Activated B cell treated with CpG ODN at 0.5 μM for 24 hours (primary cell): ENCODE data around the gene SHISAL1. TPM values are rescaled to one million over a fixed set of nuclear protein-coding genes. Genes with fewer than 3 reads are reported as not detected.

Experiments
- ATAC-seq: fragments of 200-7000 bp; cut with Tn5 transposase; one replicate; pipeline ENCODE4 v1.10.0; 2021; ENCODE audit warnings: low read depth, mild to moderate bottlenecking, moderate library complexity
- CTCF ChIA-PET: fragments of 350-600 bp; sonication (Branson Sonifier 250); formaldehyde crosslinking; loops from one replicate; lab custom pipeline; 2021; ENCODE audit warnings: antibody characterized with exemption; lab: Charles Lee
- POLR2A ChIA-PET: fragments of 350-600 bp; sonication (Branson Sonifier 250); formaldehyde crosslinking; loops from one replicate; lab custom pipeline; 2021; ENCODE audit warnings: antibody characterized with exemption; lab: Charles Lee
- DNase-seq: peaks from one replicate; pipeline ENCODE4 v3.0.0; 2022
- H3K27ac Mint-ChIP-seq: one replicate; pipeline ENCODE4 v1.8.0; 2020; ENCODE audit warnings: mixed read lengths
- H3K27me3 Mint-ChIP-seq: one replicate; pipeline ENCODE4 v1.8.0; 2021; ENCODE audit warnings: mixed read lengths
- H3K36me3 Mint-ChIP-seq: one replicate; pipeline ENCODE4 v1.8.0; 2021; ENCODE audit warnings: low read depth, mixed read lengths
- H3K4me1 Mint-ChIP-seq: one replicate; pipeline ENCODE4 v1.8.0; 2021; ENCODE audit warnings: mixed read lengths
- H3K4me3 Mint-ChIP-seq: one replicate; pipeline ENCODE4 v1.8.0; 2020; ENCODE audit warnings: mild to moderate bottlenecking, mixed read lengths
- H3K9me3 Mint-ChIP-seq: one replicate; pipeline ENCODE4 v1.8.0; 2020; ENCODE audit warnings: mixed read lengths
- CTCF ChIP-seq: fragments of 200-600 bp; IDR thresholded peaks from one replicate; pipeline ENCODE4 v1.8.0; 2022; ENCODE audit warnings: antibody characterized with exemption, mild to moderate bottlenecking
- intact Hi-C: fragments of 100-400 bp; cut with micrococcal nuclease; formaldehyde crosslinking; loops from one replicate; pipeline ENCODE4 v1.15.1; 2024
- total RNA-seq: library from RNA; stranded (reverse); gene quantifications from 2 replicates; pipeline ENCODE4 v1.2.3, GENCODE V29; 2022

The SHISAL1 gene
- total RNA-seq, 1 donor from 2014 or later: not detected

DNA sequence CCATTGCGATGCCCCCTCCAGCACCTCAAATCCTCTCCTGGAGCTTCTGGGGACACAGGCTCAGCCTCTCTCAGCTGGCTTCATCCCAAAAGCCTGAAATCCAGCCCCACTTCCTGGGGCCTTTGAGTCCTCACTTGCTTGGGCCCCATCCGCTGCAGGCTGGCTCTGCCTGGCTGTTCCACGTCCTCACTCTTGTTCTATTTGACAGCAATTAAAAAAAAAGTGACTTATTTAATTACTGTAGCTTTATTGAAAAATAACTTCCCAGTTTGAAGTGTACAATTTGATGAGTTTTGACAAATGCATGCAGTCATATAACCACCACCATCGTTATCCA is 104.8 kb downstream of the SHISAL1 start:
- POLR2A ChIA-PET: interaction anchor here (0.6 to 1.5 kb wide), 2 partner anchors 16 to 28 kb away, joined by 3 to 5 read pairs; partner anchors contain the start of gene PARVG
- H3K9me3 Mint-ChIP-seq: peaks cover 4% of the 10 kb centered on the region
- intact Hi-C loops: no loop called here
- H3K4me3 Mint-ChIP-seq: no peak overlapping the region
- ATAC-seq (no peak), DNase-seq (no peak)
- H3K36me3 Mint-ChIP-seq: peaks cover 38% of the 10 kb centered on the region
- H3K27me3 Mint-ChIP-seq: no peaks in the 10 kb centered on the region
- peaks cover 52% of the 10 kb centered on the region for H3K4me1 Mint-ChIP-seq
- TF ChIP-seq CTCF: no peak
- no peak overlapping the region for H3K27ac Mint-ChIP-seq
- CTCF ChIA-PET: no interaction called here

DNA sequence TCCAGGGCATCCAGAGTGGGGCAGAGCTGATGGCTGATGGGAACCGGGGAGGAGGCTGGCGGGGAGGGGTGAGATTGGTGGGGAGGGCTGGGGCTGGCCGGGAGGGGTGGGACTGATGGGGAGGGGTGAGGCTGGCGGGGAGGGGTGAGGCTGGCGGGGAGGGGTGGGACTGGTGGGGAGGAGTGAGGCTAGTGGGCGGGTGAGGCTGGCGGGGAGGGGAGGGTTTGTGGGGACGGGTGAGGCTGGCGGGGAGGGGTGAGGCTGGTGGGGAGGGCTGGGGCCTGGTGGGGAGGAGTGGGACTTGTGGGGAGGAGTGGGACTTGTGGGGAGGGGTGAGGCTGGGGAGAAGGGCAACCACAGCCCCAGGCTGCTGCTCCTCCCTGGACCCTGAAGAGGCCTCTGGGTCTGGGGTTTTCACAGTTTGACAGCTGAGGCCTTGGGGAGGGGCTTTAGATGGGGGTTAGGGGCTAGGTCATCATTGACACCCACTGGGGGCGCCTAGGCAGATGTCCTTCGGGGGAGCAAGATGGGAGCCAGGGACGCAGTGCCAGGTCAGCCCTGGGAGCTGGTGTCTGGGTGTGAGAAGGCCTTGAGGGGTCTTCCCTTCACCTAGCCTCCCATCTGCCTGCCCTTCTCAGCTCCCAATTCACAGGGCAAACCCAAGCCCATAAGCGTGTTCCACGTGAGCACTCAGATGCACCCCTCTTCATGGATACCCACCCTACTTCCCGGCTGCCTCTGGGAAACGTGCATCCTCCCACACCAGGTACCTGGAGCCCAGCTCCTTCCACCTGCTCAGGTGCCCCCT is 105.4 kb downstream of the SHISAL1 start:
- DNase-seq (no peak), ATAC-seq (no peak)
- Mint-ChIP-seq H3K9me3 (peaks cover 4% of the 10 kb centered on the region), H3K4me3 (no peak overlapping the region), H3K27ac (peak overlapping the region; percentile 51), H3K27me3 (no peaks in the 10 kb centered on the region), H3K4me1 (peaks cover 52% of the 10 kb centered on the region), H3K36me3 (peaks cover 44% of the 10 kb centered on the region)
- ChIA-PET CTCF (no interaction called here), POLR2A (interaction anchor here (0.6 to 1.5 kb wide), 2 partner anchors 16 to 27 kb away, joined by 3 to 5 read pairs; partner anchors contain the start of gene PARVG)
- intact Hi-C loops: no loop called here
- no peak for TF ChIP-seq CTCF

GRCh38 chr22:44206696-44207095 is 106.1 kb downstream of the SHISAL1 start:
- Mint-ChIP-seq H3K9me3 (peaks cover 4% of the 10 kb centered on the region), H3K4me3 (no peak overlapping the region), H3K36me3 (peaks cover 51% of the 10 kb centered on the region), H3K27me3 (no peaks in the 10 kb centered on the region), H3K4me1 (peaks cover 52% of the 10 kb centered on the region), H3K27ac (peak overlapping the region; percentile 51)
- ATAC-seq (no peak), DNase-seq (no peak)
- intact Hi-C loops: no loop called here
- ChIA-PET CTCF (no interaction called here), POLR2A (interaction anchor here (2.7 kb wide), 1 partner anchor 25 kb away, joined by 18 read pairs; no protein-coding TSS in a partner anchor)
- TF ChIP-seq CTCF: no peak

GRCh38 chr22:44206330-44206645 is 106.5 kb downstream of the SHISAL1 start:
- Mint-ChIP-seq H3K27ac (no peak overlapping the region), H3K4me3 (no peak overlapping the region), H3K4me1 (peaks cover 49% of the 10 kb centered on the region), H3K27me3 (no peaks in the 10 kb centered on the region), H3K9me3 (peaks cover 4% of the 10 kb centered on the region), H3K36me3 (peaks cover 55% of the 10 kb centered on the region)
- DNase-seq (no peak), ATAC-seq (no peak)
- ChIA-PET POLR2A (interaction anchor here (2.7 kb wide), 1 partner anchor 24 kb away, joined by 18 read pairs; no protein-coding TSS in a partner anchor), CTCF (no interaction called here)
- intact Hi-C loops: no loop called here
- no peak for TF ChIP-seq CTCF

- H3K36me3 Mint-ChIP-seq: peaks cover 56% of the 10 kb centered on the region
- H3K27me3 Mint-ChIP-seq: no peaks in the 10 kb centered on the region
- no peak overlapping the region for H3K27ac Mint-ChIP-seq
- CTCF ChIA-PET: interaction anchor here (1.2 to 1.3 kb wide), 3 partner anchors 11 to 212 kb away, joined by 3 to 4 read pairs (median 4); no protein-coding TSS in a partner anchor
- intact Hi-C loops: no loop called here
- peak overlapping the region; percentile 42 for H3K4me3 Mint-ChIP-seq
- POLR2A ChIA-PET: interaction anchor here (1.3 to 2.7 kb wide), 2 partner anchors 14 to 24 kb away, joined by 11 to 18 read pairs; no protein-coding TSS in a partner anchor
- peaks cover 4% of the 10 kb centered on the region for H3K9me3 Mint-ChIP-seq
- no peak for DNase-seq
- no peak for TF ChIP-seq CTCF
- H3K4me1 Mint-ChIP-seq: peaks cover 47% of the 10 kb centered on the region
- ATAC-seq: no peak
Measured at GRCh38 chr22:44205516-44206329, 107.0 kb downstream of the SHISAL1 start.
